ENCODE results near the gene NR4A1.

Gene NR4A1

DNA sequence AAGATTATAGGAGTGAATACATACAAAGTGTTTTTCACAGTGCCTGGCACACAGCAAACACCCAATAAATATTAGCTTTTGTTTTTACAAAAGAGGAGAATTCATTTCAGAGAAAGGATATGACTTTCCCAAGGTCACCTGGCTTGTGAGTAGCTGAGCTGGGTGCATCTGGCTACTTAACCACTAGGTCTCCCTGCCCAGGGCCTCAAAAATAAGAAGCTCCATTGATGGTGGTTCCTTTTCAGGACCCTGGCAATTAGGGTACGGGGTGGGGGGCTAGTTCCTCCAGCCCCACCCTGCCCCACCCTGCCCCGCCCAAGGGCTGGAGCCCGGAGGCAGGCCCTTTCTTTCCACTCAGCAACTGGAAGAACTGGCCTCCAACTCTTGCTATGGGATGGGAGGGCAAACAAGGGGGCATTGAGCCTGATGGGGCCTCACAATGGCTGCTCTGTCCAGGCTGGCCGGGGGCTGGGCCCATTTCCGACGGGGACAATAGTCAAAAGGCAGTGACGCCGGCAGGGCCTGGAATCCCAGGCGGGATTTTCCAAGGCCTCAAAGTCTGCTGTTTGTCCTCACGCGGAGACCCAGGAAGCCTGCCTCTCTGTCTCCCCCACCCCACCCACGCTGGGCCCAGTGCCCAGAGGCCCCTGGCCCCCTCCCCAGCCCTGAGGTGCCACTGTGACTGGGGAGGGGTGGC lies 10.4 kb downstream of the NR4A1 start:
- Histone ChIP-seq H3F3A (ENCODE audit: control insufficient read depth, insufficient read depth) (peaks cover 3% of the 10 kb centered on the region; the same call in 1 of the 2 replicates), H4K20me1 (ENCODE audit: control insufficient read depth, insufficient read depth, low read depth, low read length) (no peaks in the 10 kb centered on the region), H3K4me3 (ENCODE audit: low read length) (no peak overlapping the region), H3K9me2 (replicated peaks; ENCODE audit: control insufficient read depth, low read length) (no peaks in the 10 kb centered on the region), H3K4me2 (ENCODE audit: low read length) (no peak overlapping the region), H3K79me2 (ENCODE audit: control insufficient read depth, low read length) (no peaks in the 10 kb centered on the region), H3K4me1 (ENCODE audit: control insufficient read depth, low read length) (peaks cover 16% of the 10 kb centered on the region), H3K27me3 (ENCODE audit: control insufficient read depth, low read length) (peaks cover 6% of the 10 kb centered on the region; the same call in 1 of the 2 replicates), H3K27ac (ENCODE audit: low read depth, low read length) (no peak overlapping the region), H3K9me3 (ENCODE audit: control insufficient read depth, insufficient read depth, low read length) (no peaks in the 10 kb centered on the region), H3K36me3 (ENCODE audit: control insufficient read depth, low read length) (peaks cover 27% of the 10 kb centered on the region)
- TF ChIP-seq EZH2phosphoT487 (IDR thresholded peaks at IDR 0.05; ENCODE audit: borderline replicate concordance, low read length) = no peak
- TF ChIP-seq, protein P1, sequence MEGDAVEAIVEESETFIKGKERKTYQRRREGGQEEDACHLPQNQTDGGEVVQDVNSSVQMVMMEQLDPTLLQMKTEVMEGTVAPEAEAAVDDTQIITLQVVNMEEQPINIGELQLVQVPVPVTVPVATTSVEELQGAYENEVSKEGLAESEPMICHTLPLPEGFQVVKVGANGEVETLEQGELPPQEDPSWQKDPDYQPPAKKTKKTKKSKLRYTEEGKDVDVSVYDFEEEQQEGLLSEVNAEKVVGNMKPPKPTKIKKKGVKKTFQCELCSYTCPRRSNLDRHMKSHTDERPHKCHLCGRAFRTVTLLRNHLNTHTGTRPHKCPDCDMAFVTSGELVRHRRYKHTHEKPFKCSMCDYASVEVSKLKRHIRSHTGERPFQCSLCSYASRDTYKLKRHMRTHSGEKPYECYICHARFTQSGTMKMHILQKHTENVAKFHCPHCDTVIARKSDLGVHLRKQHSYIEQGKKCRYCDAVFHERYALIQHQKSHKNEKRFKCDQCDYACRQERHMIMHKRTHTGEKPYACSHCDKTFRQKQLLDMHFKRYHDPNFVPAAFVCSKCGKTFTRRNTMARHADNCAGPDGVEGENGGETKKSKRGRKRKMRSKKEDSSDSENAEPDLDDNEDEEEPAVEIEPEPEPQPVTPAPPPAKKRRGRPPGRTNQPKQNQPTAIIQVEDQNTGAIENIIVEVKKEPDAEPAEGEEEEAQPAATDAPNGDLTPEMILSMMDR (IDR thresholded peaks at IDR 0.05; ENCODE audit: low read depth, low read length, poor library complexity, severe bottlenecking) = no peak

DNA sequence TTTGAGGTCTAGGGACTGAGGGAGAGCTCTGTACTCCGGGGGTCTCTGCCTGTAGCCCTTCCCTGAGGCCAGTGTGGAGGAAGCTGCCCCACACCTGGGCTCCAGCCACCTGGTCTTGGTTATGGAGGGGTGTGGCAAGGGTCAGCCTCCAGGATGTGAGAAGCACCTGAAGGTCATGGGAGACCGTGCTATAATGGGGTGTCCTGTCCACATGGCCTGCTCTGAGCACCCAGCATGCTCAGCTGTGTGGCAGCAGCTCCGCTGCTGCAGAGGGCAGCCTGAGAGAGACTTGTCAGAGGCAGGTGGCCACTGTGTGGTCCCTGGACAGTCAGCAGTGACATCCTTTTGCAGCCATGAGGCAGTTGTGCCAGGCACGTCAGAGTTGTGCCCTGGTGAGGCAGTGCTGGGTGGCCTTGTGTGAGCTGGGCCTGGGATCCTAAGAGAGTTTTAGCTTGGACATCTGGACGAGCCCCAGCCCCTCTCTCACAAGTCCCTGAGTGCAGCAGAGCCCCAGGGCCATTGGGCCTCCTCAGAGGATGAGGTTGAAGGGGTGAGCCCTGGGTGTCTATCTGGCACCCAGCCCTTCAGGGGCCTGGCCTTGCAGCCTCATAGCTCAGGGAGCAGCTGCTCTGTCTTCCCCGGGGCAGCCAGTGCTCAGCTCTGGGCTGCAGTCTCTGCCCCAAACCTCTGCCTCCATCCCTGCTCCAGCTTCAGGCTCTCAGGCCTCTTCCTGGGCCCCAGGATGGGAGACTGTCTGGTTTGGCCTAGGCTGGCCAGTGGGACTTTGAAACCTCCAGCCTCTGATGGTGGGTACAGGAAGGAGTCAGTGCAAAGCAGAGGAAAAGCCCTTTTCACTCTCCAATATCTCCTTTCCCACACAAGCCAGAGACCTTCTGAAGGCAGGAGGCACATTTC lies 11.2 kb downstream of the NR4A1 start:
- Histone ChIP-seq H3K9me3 (ENCODE audit: control insufficient read depth, insufficient read depth, low read length) (no peaks in the 10 kb centered on the region), H3K36me3 (ENCODE audit: control insufficient read depth, low read length) (peaks cover 20% of the 10 kb centered on the region), H4K20me1 (ENCODE audit: control insufficient read depth, insufficient read depth, low read depth, low read length) (no peaks in the 10 kb centered on the region), H3K79me2 (ENCODE audit: control insufficient read depth, low read length) (no peaks in the 10 kb centered on the region), H3F3A (ENCODE audit: control insufficient read depth, insufficient read depth) (peaks cover 3% of the 10 kb centered on the region; the same call in 1 of the 2 replicates), H3K27ac (ENCODE audit: low read depth, low read length) (no peak overlapping the region), H3K4me1 (ENCODE audit: control insufficient read depth, low read length) (peaks cover 16% of the 10 kb centered on the region), H3K4me2 (ENCODE audit: low read length) (no peak overlapping the region), H3K9me2 (replicated peaks; ENCODE audit: control insufficient read depth, low read length) (no peaks in the 10 kb centered on the region), H3K4me3 (ENCODE audit: low read length) (no peak overlapping the region), H3K27me3 (ENCODE audit: control insufficient read depth, low read length) (peaks cover 12% of the 10 kb centered on the region; the same call in 1 of the 2 replicates)
- TF ChIP-seq, protein P1 (IDR thresholded peaks at IDR 0.05; ENCODE audit: low read depth, low read length, poor library complexity, severe bottlenecking) = no peak

DNA sequence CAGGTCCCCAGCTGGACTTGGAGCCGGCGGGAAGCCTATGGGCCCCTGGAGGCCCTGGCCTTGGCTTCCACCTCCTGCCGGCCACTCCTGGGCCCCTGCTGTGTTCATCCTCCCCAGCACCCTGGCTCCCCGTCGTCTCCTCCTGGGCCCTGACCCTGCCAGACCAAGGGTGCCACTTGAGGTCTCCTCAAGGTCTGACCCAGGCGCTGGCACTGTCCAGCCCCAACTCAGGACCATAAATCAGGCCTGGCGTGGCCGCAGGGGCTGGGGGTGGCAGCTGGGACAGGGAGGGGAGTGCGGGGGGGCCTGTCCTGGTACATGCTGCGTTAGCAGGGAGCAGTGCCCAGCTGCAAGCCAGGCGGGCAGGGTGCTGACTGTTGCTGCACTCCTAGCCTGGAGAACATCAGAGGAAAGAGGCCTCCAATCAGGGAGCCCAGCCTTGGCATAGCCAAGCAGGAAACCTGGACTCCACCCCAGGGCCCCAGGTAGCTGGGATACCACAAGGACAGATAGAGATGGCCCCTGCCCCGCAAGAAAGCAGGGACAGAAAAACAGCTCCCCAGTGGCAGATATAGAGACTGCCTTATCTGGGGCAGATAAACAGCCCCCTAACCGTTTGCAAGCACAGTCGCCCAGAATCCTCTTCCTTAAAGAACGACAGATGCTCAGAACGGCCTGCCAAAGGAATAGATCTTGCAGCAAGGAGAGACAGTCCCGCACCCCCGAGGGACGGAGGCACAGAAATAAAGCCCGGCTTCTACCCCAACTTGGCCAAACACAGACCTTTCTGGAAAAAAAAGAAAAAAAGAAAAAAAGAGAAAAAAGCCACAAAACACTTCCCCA lies 12.1 kb downstream of the NR4A1 start:
- H3K9me3 ChIP-seq (ENCODE audit: control insufficient read depth, insufficient read depth, low read length) = no peaks in the 10 kb centered on the region
- no peak overlapping the region for H3K4me3 ChIP-seq (ENCODE audit: low read length)
- no peak overlapping the region for H3K4me2 ChIP-seq (ENCODE audit: low read length)
- peaks cover 3% of the 10 kb centered on the region; the same call in 1 of the 2 replicates for H3F3A ChIP-seq (ENCODE audit: control insufficient read depth, insufficient read depth)
- no peaks in the 10 kb centered on the region for H3K9me2 ChIP-seq (replicated peaks; ENCODE audit: control insufficient read depth, low read length)
- no peaks in the 10 kb centered on the region for H3K79me2 ChIP-seq (ENCODE audit: control insufficient read depth, low read length)
- H4K20me1 ChIP-seq (ENCODE audit: control insufficient read depth, insufficient read depth, low read depth, low read length) = no peaks in the 10 kb centered on the region
- H3K4me1 ChIP-seq (ENCODE audit: control insufficient read depth, low read length) = peaks cover 16% of the 10 kb centered on the region
- H3K36me3 ChIP-seq (ENCODE audit: control insufficient read depth, low read length) = peaks cover 14% of the 10 kb centered on the region
- TF ChIP-seq, protein P1 (IDR thresholded peaks at IDR 0.05; ENCODE audit: low read depth, low read length, poor library complexity, severe bottlenecking) = no peak
- TF ChIP-seq EZH2phosphoT487 (IDR thresholded peaks at IDR 0.05; ENCODE audit: borderline replicate concordance, low read length) = no peak
- H3K27me3 ChIP-seq (ENCODE audit: control insufficient read depth, low read length) = peaks cover 12% of the 10 kb centered on the region; the same call in 1 of the 2 replicates
- no peak overlapping the region for H3K27ac ChIP-seq (ENCODE audit: low read depth, low read length)

Measured in DOHH2 (cell line).